ENCODE data around the gene SLC25A34.

The SLC25A34 gene

DNA sequence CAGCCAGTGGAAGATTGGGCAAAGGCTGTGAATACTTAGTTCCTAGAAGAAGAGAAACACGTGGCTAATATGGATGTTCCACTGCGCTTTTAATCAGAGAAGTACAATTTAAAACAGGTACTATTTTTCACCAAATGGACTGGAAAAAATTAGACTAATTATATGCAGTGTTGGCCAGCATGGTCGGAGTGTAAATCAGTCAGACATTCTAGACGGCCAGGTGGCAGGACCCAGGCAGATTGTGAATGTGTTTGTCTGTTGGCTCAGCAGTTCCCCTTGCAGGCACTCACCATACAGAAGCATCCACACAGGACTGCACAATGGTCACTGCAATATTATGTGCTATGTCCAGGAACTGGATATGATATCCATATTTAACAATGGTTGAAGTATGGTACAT lies 23.9 kb upstream of the SLC25A34 start:
- H3K4me3 ChIP-seq (replicated peaks; ENCODE audit: insufficient read depth, low read length): no peak overlapping the region
- no peak overlapping the region for H3K27ac ChIP-seq (replicated peaks)
- TF ChIP-seq POLR2AphosphoS5 (IDR thresholded peaks at IDR 0.05; ENCODE audit: low read depth) (no peak), SPI1 (IDR thresholded peaks at IDR 0.05; ENCODE audit: borderline replicate concordance, low read depth) (no peak), GABPA (IDR thresholded peaks at IDR 0.05; ENCODE audit: low read depth) (no peak), REST (IDR thresholded peaks at IDR 0.05; ENCODE audit: insufficient replicate concordance, low read depth) (no peak), CTCF (IDR thresholded peaks at IDR 0.05; ENCODE audit: insufficient read depth, low read length) (no peak)
- no peak for DNase-seq (ENCODE audit: low read depth in 1 of 2, low spot score in 1 of 2)
- no peaks in the 10 kb centered on the region for H3K27me3 ChIP-seq (ENCODE audit: insufficient read depth, poor library complexity, severe bottlenecking)

- no peak for DNase-seq (ENCODE audit: low read depth in 1 of 2, low spot score in 1 of 2)
Measured at GRCh38 chr1:15714406-15715136, 21.5 kb upstream of the SLC25A34 start.

More at GRCh38 chr1:15714406-15715136, 21.5 kb upstream of the SLC25A34 start:
- no peak overlapping the region for H3K4me3 ChIP-seq (replicated peaks; ENCODE audit: insufficient read depth, low read length)
- no peaks in the 10 kb centered on the region for H3K27me3 ChIP-seq (ENCODE audit: insufficient read depth, poor library complexity, severe bottlenecking)
- H3K27ac ChIP-seq (replicated peaks): no peak overlapping the region
- TF ChIP-seq REST (IDR thresholded peaks at IDR 0.05; ENCODE audit: insufficient replicate concordance, low read depth) (no peak), POLR2AphosphoS5 (IDR thresholded peaks at IDR 0.05; ENCODE audit: low read depth) (no peak), SPI1 (IDR thresholded peaks at IDR 0.05; ENCODE audit: borderline replicate concordance, low read depth) (no peak), CTCF (IDR thresholded peaks at IDR 0.05; ENCODE audit: insufficient read depth, low read length) (no peak), GABPA (IDR thresholded peaks at IDR 0.05; ENCODE audit: low read depth) (no peak)

Data from HL-60 (cell line).